ENCODE data around the gene TBC1D20.

The TBC1D20 gene

GRCh38 chr20:430091-430999 is 32.0 kb downstream of the TBC1D20 start:
- no peaks in the 10 kb centered on the region for H3K79me2 ChIP-seq (ENCODE audit: control insufficient read depth, insufficient read depth, low read length, unreplicated experiment)
- H3K27me3 ChIP-seq (ENCODE audit: insufficient read depth, low read length) = no peaks in the 10 kb centered on the region
- H2AFZ ChIP-seq (ENCODE audit: low read length, unreplicated experiment) = no peak overlapping the region
- no peaks in the 10 kb centered on the region; the same call in 1 of the 2 replicates for H3K36me3 ChIP-seq (ENCODE audit: insufficient read depth, low read length)
- H3K4me3 ChIP-seq (ENCODE audit: low read depth, low read length) = no peak overlapping the region
- peaks cover 4% of the 10 kb centered on the region for H3K4me1 ChIP-seq (ENCODE audit: control insufficient read depth, insufficient read depth, low read length, unreplicated experiment)
- no peak overlapping the region for H3K27ac ChIP-seq (ENCODE audit: low read depth, low read length)

GRCh38 chr20:428658-429200 is 33.6 kb downstream of the TBC1D20 start:
- no peaks in the 10 kb centered on the region for H3K79me2 ChIP-seq (ENCODE audit: control insufficient read depth, insufficient read depth, low read length, unreplicated experiment)
- H3K36me3 ChIP-seq (ENCODE audit: insufficient read depth, low read length) = no peaks in the 10 kb centered on the region; the same call in 1 of the 2 replicates
- H2AFZ ChIP-seq (ENCODE audit: low read length, unreplicated experiment) = no peak overlapping the region
- H3K27me3 ChIP-seq (ENCODE audit: insufficient read depth, low read length) = no peaks in the 10 kb centered on the region
- peaks cover 4% of the 10 kb centered on the region for H3K4me1 ChIP-seq (ENCODE audit: control insufficient read depth, insufficient read depth, low read length, unreplicated experiment)
- no peak overlapping the region for H3K27ac ChIP-seq (ENCODE audit: low read depth, low read length)
- no peak overlapping the region for H3K4me3 ChIP-seq (ENCODE audit: low read depth, low read length)

- Histone ChIP-seq H3K27me3 (ENCODE audit: insufficient read depth, low read length) (no peaks in the 10 kb centered on the region), H3K79me2 (ENCODE audit: control insufficient read depth, insufficient read depth, low read length, unreplicated experiment) (no peaks in the 10 kb centered on the region), H3K4me1 (ENCODE audit: control insufficient read depth, insufficient read depth, low read length, unreplicated experiment) (no peaks in the 10 kb centered on the region), H3K27ac (ENCODE audit: low read depth, low read length) (no peak overlapping the region), H3K36me3 (ENCODE audit: insufficient read depth, low read length) (no peaks in the 10 kb centered on the region; the same call in 1 of the 2 replicates), H2AFZ (ENCODE audit: low read length, unreplicated experiment) (no peak overlapping the region), H3K4me3 (ENCODE audit: low read depth, low read length) (no peak overlapping the region)
These were observed 34.3 kb downstream of the TBC1D20 start for GRCh38 chr20:427849-428657.

- H3K27ac ChIP-seq (ENCODE audit: low read depth, low read length) = no peak overlapping the region
- no peak overlapping the region for H3K4me3 ChIP-seq (ENCODE audit: low read depth, low read length)
- H3K79me2 ChIP-seq (ENCODE audit: control insufficient read depth, insufficient read depth, low read length, unreplicated experiment) = no peaks in the 10 kb centered on the region
- H2AFZ ChIP-seq (ENCODE audit: low read length, unreplicated experiment) = no peak overlapping the region
- no peaks in the 10 kb centered on the region for H3K4me1 ChIP-seq (ENCODE audit: control insufficient read depth, insufficient read depth, low read length, unreplicated experiment)
- peaks cover 1% of the 10 kb centered on the region; the same call in 1 of the 2 replicates for H3K36me3 ChIP-seq (ENCODE audit: insufficient read depth, low read length)
- no peaks in the 10 kb centered on the region for H3K27me3 ChIP-seq (ENCODE audit: insufficient read depth, low read length)
These were observed 34.9 kb downstream of the TBC1D20 start for GRCh38 chr20:427401-427800.

- Histone ChIP-seq H3K4me1 (ENCODE audit: control insufficient read depth, insufficient read depth, low read length, unreplicated experiment) (no peaks in the 10 kb centered on the region), H3K27me3 (ENCODE audit: insufficient read depth, low read length) (no peaks in the 10 kb centered on the region), H3K4me3 (ENCODE audit: low read depth, low read length) (no peak overlapping the region), H3K36me3 (ENCODE audit: insufficient read depth, low read length) (peaks cover 5% of the 10 kb centered on the region), H3K27ac (ENCODE audit: low read depth, low read length) (no peak overlapping the region), H2AFZ (ENCODE audit: low read length, unreplicated experiment) (no peak overlapping the region), H3K79me2 (ENCODE audit: control insufficient read depth, insufficient read depth, low read length, unreplicated experiment) (no peaks in the 10 kb centered on the region)
These were observed 35.8 kb downstream of the TBC1D20 start for GRCh38 chr20:426566-426965.

GRCh38 chr20:421685-422250 is 40.6 kb downstream of the TBC1D20 start:
- no peak overlapping the region for H2AFZ ChIP-seq (ENCODE audit: low read length, unreplicated experiment)
- no peak overlapping the region for H3K27ac ChIP-seq (ENCODE audit: low read depth, low read length)
- peaks cover 13% of the 10 kb centered on the region; the same call in 1 of the 2 replicates for H3K36me3 ChIP-seq (ENCODE audit: insufficient read depth, low read length)
- no peaks in the 10 kb centered on the region for H3K4me1 ChIP-seq (ENCODE audit: control insufficient read depth, insufficient read depth, low read length, unreplicated experiment)
- H3K79me2 ChIP-seq (ENCODE audit: control insufficient read depth, insufficient read depth, low read length, unreplicated experiment) = no peaks in the 10 kb centered on the region
- no peak overlapping the region for H3K4me3 ChIP-seq (ENCODE audit: low read depth, low read length)
- no peaks in the 10 kb centered on the region for H3K27me3 ChIP-seq (ENCODE audit: insufficient read depth, low read length)

- Histone ChIP-seq H3K27me3 (ENCODE audit: insufficient read depth, low read length) (no peaks in the 10 kb centered on the region), H2AFZ (ENCODE audit: low read length, unreplicated experiment) (no peak overlapping the region), H3K36me3 (ENCODE audit: insufficient read depth, low read length) (peaks cover 17% of the 10 kb centered on the region; the same call in 1 of the 2 replicates), H3K27ac (ENCODE audit: low read depth, low read length) (no peak overlapping the region), H3K79me2 (ENCODE audit: control insufficient read depth, insufficient read depth, low read length, unreplicated experiment) (no peaks in the 10 kb centered on the region), H3K4me3 (ENCODE audit: low read depth, low read length) (no peak overlapping the region), H3K4me1 (ENCODE audit: control insufficient read depth, insufficient read depth, low read length, unreplicated experiment) (no peaks in the 10 kb centered on the region)
These were observed 41.4 kb downstream of the TBC1D20 start for GRCh38 chr20:420721-421574.

GRCh38 chr20:420166-420620 is 42.1 kb downstream of the TBC1D20 start:
- Histone ChIP-seq H3K36me3 (ENCODE audit: insufficient read depth, low read length) (peaks cover 17% of the 10 kb centered on the region; the same call in 1 of the 2 replicates), H3K4me1 (ENCODE audit: control insufficient read depth, insufficient read depth, low read length, unreplicated experiment) (peaks cover 5% of the 10 kb centered on the region), H3K27me3 (ENCODE audit: insufficient read depth, low read length) (no peaks in the 10 kb centered on the region), H3K4me3 (ENCODE audit: low read depth, low read length) (no peak overlapping the region), H3K27ac (ENCODE audit: low read depth, low read length) (no peak overlapping the region), H2AFZ (ENCODE audit: low read length, unreplicated experiment) (no peak overlapping the region), H3K79me2 (ENCODE audit: control insufficient read depth, insufficient read depth, low read length, unreplicated experiment) (no peaks in the 10 kb centered on the region)

GRCh38 chr20:419556-420165 is 42.7 kb downstream of the TBC1D20 start:
- H3K4me1 ChIP-seq (ENCODE audit: control insufficient read depth, insufficient read depth, low read length, unreplicated experiment) = peaks cover 5% of the 10 kb centered on the region
- no peaks in the 10 kb centered on the region for H3K79me2 ChIP-seq (ENCODE audit: control insufficient read depth, insufficient read depth, low read length, unreplicated experiment)
- H3K4me3 ChIP-seq (ENCODE audit: low read depth, low read length) = no peak overlapping the region
- no peak overlapping the region for H3K27ac ChIP-seq (ENCODE audit: low read depth, low read length)
- peaks cover 17% of the 10 kb centered on the region; the same call in 1 of the 2 replicates for H3K36me3 ChIP-seq (ENCODE audit: insufficient read depth, low read length)
- no peak overlapping the region for H2AFZ ChIP-seq (ENCODE audit: low read length, unreplicated experiment)
- no peaks in the 10 kb centered on the region for H3K27me3 ChIP-seq (ENCODE audit: insufficient read depth, low read length)
